ENCODE measurements around the gene IKZF4.
"Not testable (repeated sequence)": the region's sequence is repeated elsewhere in the genome, so short reads cannot be mapped to it uniquely, and the experiment has no call there.

The IKZF4 gene

DNA sequence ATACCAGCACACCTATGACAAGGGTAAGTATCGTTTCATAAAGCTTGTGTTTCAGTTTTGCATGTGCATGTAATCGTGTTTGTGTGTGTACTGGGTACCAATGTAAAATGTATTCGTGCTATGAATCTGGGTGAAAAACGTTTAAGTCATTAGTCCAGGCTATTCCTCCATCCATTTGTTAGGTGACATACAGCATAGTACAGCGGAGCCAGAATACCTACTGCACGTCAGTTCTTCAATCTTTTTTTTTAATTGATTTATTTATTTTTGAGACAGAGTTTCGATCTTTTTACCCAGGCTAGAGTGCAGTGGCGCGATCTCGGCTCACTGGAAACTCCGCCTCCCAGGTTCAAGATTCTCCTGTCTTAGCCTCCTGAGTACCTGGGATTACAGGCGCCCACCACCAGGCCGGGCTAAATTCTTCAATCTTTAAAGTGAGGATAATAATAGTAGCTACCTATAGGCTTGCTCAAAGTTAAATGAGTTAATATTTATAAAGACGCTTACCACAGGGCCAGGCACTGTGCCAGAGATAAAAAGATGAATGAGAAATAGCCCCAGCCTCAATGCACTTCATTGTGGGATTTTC, 20.2 kb downstream of the IKZF4 start:
- no peak for DNase-seq

DNA sequence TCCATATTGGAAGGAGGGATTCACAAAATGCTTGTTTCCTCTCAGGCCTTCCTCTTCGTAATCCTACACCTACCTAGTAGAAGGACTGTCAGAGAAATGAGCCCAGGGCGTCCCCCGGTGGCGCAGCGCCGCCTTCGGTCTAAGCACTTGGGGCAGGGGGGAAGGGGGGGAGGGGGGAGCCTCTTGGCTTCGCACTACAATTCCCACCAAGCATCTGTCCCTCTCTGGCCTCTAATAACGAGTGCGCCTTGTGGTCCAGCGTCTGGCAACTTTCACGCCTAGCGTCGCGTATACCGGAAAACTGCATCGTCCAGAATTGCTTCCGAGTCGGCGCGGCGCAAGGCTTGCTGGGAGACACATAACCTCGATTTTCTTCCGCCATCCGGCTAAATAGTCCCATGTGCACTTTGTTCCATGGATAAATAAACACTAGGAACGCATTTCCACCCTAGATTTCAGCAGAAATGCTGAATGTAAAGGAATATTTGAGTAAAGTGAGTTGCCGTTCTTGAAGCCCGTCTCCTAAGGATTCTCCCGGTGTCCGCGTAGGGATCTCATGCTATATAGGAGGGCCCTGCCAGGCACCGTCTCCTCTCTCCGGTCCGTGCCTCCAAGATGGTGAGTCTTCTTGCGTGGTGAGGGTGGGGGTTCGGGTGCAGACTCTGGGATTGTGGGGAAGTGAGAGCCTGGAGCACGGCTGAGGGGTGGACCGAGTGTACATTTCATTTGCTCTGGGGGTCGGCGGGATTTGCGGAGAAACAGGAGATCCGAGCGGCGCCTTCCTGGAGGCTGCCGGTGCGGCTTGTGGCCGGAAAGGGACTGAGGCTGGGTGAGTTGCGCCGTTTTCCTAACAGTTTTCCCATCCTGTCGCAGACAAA, 20.9 kb downstream of the IKZF4 start, which contains the start of gene RPS26:
Gene RPS26, plus strand, starts transcription at position 367 of the 878 bp plus-strand sequence. Its CDS starts 249 bp downstream, at position 616.
- DNase-seq = peak; percentile 99

DNA sequence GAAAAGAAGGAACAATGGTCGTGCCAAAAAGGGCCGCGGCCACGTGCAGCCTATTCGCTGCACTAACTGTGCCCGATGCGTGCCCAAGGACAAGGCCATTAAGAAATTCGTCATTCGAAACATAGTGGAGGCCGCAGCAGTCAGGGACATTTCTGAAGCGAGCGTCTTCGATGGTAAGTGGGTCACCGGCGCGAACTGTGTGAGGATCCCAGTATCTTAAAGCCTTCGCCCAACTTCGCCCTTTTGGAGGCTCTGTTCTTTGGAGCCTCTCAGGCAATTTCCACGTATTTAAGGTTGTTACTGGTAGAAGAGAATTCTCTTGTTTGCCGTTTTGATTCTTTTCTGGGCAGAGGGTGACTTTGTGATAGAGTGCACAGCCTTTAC, 21.6 kb downstream of the IKZF4 start:
- not testable (repeated sequence) for DNase-seq

DNA sequence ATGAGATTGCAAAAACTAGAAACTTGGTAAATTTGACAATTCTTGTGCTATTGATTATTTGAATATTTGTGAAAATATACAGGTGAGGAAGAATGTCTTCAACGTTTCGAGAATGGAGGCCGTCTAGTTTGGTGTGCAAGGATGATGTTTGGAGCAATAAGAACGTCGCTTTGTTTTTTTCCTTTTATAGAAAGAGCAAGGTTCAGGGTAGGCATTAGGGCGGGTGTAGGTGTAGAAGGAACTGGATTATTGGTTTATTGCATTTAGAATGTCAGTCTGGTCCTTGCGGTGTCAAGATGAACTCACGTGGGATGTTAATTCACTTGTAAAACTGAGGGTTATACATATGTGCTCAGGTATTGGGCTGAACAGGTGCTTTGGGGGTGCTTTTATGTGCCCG, 22.0 kb downstream of the IKZF4 start:
- no peak for DNase-seq

DNA sequence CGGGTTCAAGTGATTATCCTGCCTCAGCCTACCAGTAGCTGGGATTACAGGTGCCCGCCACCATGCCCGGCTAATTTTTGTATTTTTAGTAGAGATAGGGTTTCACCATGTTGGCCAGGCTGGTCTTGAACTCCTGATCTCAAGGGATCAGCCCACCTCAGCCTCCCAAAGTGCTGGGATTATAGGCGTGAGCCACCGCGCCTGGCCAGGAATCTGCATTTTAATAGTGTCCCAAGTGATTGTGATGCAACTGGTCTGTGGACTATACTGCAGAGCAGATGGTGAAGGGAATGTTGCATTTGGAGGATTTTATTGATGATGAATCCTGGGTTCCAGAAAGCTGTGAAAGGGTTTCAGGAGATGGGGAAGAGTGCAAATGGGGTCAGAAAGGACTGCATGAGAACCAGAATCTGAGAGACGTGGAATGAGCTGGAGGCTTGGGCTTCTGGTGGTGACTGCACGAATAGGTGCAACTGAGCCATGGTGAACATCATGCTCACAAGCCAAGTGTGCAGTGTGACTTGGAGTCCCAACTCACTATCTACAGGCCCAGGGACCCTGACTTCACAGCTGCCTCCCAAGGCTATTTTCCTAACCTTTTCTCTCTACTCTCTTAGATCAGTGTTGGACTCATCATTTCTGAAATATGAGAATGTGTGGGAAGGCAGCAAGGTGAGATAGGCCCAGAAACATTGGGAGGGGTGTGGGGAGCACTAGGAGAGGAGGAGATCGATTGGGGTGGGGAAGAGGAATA, 25.4 kb downstream of the IKZF4 start:
- no peak for DNase-seq

DNA sequence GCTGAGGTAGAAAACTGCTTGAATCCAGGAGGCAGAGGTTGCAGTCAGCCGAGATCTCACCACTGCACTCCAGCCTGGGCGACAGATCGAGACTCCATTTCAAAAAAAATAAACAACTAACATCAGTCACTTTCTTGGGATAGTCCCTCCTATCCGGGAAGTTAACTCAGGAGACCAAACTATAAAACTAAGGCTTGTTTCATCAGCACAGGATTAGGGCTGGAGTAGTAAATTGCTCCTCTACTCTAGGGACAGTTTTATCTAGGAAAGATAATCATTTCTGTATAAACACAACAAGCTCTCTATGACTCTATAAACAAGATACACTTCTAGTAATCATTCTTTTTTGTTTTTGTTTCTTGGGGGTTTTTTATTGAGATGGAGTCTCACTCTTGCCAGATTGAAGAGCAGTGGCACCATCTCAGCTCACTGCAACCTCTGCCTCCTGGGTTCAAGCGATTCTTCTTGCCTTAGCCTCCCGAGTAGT, 32.6 kb downstream of the IKZF4 start:
- no peak for DNase-seq

DNA sequence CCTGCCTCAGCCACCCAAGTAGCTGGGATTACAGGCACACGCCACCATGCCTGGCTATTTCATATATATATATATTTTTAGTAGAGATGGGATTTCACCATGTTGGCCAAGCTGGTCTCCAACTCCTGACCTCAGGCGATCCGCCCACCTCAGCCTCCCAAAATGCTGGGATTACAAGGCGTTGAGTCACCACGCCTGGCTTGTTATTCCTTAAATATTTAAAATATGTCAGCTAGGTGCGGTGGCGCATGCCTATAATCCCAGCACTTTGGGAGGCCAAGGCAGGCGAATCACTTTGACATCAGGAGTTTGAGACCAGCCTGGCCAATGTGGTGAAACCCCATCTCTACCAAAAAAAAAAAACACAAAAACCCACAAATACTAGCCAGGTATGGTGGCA, 39.1 kb downstream of the IKZF4 start:
- DNase-seq = not testable (repeated sequence)

DNA sequence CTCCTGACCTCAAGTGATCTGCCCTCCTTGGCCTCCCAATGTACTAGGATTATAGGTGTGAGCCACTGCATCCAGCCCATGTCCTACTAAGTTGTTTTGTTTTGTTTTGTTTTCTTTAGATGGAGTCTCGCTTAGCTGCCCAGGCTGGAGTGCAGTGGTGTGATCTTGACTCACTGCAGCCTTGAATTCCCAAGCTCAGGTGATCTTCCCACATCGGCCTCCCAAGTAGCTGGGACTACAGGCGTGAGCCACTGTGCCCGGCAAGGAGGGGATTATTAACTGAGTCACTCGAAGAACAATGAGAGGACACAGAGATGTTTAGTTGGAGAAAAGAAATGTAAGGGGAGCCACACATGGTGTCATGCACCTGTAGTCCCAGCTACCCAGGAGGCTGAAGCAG, 41.1 kb downstream of the IKZF4 start:
- DNase-seq = no peak

DNA sequence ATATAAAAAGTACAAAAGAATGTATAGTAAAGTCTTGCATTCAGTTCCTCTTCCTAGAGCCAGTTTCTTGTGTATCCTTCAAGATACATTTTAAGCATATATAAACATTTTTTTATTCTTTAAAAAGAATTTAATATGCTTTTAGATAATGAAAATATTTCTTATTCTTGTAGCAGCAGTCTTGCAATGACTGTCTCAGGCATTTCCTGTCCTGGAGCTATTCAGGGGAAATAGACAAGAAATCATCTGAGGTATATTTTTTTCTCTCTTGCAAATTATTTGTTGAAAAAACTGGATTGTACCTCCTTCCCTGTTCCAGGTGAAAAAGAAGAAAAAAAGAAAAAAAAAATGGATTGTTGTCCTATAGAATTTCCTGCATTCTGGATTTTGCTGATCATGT, 42.2 kb downstream of the IKZF4 start:
- DNase-seq = no peak

DNA sequence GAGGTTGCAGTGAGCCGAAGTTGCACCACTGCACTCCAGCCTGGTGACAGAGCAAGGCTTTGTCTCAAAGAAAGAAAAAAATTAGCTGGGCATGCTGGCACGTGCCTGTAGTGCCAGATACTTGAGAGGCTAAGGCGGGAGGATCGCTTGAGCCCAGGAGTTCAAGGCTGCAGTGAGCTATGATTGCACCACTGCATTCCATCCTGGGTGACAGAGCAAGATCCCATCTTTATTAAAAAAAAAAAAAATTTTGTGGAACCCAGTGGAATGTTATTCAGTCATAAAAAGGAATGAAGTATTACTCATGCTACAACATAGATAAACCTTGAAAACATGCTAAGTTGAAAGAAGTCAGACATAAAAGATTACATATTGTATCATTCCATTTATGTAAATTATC, 50.8 kb downstream of the IKZF4 start:
- no peak for DNase-seq

DNA sequence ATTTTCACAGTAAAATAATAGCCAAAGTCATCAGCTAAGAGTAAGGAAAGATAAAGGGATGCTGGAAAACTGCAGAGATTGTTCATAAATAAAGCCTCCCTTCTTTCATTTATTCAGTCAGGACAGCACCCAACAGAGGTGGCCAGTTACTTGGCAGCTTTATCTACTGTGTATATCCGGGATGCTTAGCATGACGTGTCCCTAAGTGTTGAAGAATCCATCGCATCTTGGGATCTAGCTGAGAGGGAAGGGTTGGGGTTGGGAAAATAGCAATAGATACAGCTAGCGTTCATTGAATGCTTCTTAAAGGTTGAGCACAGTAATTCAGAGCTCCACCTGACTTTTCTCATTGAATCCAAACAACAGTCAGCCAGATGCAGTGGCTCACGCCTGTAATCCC, 53.6 kb downstream of the IKZF4 start:
- DNase-seq = no peak

DNA sequence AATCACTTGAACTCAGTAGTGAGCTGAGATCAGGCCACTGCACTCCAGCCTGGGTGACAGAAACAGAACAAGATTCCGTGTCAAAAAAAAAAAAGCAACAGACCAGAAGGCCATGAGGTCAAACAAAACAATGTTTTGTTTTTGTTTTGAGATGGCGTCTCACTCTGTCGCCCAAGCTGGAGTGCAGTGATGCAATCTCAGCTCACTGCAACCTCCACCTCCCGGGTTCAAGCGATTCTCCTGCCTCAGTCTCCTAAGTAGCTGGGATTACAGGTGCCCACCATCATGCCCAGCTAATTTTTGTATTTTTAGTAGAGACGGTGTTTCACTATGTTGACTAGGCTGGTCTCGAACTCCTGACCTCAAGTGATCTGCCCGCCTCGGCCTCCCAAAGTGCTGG, 57.1 kb downstream of the IKZF4 start:
- not testable (repeated sequence) for DNase-seq

DNA sequence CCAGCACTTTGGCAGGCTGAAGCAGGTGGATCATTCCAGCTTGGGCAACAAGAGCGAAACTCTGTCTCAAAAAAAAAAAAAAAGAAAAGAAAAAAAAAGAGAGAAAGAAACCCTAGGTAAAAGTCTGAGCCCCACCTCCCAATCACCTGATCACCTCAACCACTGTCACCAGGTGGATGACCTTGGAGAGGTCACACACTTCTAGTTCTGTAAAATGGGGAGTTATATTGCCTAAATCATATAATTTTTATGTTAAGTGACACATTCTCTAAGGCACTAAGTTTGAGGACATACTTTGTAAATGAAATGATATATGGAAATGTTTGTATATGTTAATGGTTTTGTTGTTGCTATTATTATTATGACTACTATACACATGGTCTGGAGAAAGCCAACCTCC, 57.6 kb downstream of the IKZF4 start:
- DNase-seq = no peak

DNA sequence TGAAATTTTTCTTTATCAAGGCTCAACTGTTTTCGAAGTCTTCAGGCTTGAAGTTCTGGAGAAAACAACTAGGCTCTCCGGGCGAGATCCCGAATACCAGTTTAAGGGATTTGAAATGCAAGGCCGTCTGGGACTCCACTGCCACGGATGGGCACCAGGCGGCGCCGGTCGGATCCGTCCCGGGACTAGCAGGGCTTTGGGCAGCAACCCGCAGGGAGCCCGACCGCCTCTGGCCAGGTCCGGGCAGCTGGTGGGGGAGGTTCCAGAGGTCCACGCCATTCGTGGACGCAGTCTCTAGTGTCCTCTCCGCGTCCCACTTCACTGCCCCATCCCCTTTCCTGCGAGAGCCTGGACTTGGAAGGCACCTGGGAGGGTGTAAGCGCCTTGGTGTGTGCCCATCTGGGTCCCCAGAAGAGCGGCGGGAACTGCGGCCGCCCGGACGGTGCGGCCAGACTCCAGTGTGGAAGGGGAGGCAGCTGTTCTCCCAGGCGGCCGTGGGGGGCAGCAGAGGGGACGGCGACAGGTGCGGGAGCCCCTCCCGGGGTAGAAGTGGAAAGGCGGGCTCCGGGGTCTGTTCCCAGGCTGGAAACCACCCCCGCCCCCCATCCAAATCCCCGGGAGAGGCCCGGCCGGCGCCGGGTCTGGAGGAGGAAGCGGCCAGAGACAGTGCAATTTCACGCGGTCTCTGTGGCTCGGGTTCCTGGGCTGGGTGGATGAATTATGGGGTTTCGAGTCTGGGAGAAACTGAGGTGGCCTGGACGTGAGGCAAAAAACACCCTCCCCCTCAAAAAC, 58.3 kb downstream of the IKZF4 start:
- DNase-seq = peak; percentile 32

DNA sequence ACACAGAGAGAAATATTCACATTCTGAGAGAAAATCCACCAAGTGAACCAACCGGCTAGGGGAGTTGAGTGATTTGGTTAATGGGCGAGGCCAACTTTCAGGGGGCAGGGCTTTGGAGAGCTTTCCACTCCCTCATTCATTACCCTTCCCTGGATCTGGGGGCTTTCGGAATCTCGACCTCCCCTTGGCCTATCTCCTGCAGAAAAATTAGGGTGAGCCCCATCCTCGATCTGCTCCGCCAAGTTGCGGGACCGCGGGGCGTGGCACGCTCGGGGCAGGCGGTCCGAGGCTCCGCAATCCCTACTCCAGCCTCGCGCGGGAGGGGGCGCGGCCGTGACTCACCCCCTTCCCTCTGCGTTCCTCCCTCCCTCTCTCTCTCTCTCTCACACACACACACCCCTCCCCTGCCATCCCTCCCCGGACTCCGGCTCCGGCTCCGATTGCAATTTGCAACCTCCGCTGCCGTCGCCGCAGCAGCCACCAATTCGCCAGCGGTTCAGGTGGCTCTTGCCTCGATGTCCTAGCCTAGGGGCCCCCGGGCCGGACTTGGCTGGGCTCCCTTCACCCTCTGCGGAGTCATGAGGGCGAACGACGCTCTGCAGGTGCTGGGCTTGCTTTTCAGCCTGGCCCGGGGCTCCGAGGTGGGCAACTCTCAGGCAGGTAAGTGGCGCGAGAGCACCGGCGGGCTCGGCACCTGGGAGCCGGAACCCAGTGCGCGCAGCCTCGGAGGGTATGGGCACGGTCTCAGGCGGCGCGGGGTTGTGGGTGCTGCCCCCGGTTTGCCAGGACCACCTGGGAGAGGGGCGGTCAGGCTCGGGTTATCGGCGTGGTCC, 59.1 kb downstream of the IKZF4 start, which contains the start of gene ERBB3:
Gene ERBB3, plus strand, starts transcription at position 443 of the 833 bp plus-strand sequence. Its CDS starts 136 bp downstream, at position 579.
- DNase-seq = no peak

DNA sequence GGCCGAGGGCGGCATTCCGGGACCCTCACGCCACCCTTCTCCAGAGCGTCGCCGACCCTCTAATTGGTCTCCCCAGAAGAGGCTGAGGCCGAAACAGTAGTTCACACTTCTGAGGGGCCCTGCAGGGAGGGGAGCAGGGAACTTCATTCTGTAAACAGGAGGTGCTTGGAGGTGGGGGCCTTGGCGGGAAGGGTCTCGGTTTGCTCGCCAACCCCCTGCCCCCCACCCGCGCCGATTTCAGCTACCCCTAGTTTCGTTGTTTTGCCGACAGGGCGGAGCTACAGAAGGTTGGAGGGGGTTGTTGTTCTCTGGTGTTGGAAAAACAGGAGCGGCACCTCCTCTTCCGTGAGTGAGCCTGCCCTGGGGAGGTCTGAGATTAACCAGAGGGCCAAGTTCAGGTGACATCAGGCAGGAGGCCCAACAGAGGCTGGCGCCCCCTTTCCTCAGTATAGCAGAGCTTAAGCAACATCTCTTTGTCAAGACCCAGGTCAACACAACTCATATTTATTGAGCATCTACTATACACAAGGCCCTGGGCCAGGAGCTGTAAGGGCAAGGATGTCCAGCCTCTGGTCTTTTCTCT, 59.8 kb downstream of the IKZF4 start:
- no peak for DNase-seq

DNA sequence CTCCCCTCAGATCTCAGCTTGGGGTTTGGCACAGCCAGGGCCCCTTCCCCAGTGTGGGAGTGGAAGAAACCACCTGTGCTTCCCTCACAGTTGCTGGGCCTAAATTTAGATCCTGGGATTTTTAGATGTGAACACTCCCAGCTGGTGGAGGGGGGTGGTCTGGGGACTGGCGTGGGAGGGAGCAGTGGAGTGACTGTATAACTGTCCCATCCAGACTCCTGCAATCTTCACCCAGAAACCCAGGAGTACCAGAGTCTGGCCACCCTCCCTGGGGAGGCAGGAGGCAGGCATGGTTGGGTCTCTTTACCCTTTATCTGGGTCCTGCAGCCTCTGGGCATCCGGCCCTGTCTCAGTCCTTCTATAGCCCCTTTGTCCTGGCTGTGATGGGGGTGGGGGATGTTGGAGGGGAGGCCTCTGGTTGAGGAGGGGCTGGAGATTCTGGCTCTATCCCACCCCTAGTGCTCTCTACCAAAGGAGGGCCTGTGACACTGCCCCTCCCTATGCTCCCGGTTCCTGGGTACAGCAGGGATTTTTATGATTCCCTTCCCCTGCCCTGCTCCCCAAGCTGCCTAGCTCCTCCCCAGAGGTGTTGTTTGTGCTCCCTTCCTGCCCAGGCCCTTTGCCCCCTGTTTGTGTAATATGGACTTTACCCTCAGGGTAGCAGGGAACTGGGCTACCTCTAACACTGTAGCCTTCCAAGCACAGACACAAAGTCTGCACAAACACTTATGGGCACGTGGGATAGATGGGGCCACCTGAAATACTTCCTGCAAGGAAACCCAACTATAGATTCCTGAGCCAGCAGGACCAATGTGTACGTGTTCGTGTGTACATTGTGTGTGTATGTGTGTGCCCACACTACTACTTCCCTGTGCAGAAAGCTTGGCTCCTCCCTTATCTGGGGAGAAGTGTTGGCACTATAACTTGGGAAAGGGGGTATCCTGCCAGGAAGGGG, 60.8 kb downstream of the IKZF4 start:
- no peak for DNase-seq

DNA sequence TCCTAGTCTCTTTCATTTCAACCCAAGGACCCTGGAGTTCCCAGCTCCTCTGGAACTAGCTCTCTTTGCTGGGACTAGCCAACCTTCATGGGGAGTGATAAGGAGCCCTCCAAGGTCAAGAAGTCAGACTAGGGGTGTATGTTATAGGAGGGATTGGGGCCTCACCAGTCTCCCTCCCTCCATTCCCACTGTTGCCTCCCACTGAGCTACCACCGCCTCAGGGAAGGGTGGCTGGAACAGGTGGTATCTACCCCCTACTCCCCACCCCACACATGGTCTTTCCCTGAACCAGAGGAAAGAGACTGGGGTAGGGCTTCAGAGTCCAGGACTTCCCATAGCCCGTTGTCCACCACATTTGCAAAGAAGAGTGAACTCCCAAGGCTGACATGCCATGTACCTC, 61.5 kb downstream of the IKZF4 start:
- DNase-seq = no peak

DNA sequence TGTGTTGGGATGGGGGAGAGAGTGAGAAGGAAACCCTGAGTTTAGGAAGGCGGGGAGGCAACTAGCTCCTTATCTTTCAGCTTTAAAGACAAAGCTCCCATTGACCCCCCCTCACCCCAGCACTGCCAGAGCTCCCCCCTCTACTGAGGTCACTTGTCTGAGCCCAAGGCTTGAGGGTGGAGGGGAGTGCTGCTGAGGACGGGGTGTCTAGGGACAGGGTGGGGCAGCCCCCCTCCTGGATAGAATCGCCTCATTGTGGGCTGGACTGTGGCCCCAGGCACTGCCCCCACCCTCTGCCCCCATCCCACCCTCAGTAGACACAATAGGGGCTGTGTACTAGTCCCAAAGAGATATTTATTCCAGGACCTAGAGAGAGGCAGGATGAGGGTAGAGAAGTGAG, 62.1 kb downstream of the IKZF4 start:
- no peak for DNase-seq

DNA sequence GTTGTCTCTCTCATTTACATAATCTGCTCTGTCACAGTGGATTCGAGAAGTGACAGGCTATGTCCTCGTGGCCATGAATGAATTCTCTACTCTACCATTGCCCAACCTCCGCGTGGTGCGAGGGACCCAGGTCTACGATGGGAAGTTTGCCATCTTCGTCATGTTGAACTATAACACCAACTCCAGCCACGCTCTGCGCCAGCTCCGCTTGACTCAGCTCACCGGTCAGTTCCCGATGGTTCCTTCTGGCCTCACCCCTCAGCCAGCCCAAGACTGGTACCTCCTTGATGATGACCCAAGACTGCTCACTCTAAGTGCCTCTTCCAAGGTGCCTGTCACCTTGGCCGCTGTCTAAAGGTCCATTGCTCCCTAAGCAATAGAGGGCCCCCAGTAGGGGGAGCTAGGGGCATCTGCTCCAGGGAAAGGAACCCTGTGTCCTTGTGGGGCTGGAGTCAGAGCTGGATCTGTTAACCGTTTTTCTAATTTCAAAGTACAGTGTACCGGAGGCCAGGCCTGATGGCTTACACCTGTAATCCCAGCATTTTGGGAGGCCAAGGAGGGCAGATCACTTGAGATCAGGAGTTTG, 64.2 kb downstream of the IKZF4 start:
- no peak for DNase-seq

All from SHP77 treated with DMSO at 0.1 percent for 48 hours (cell line).